Effector memory CD4-positive, alpha-beta T cell (primary cell): ENCODE measurements around the gene NAA15.
A peak's percentile ranks its signal among the peaks of the same experiment; 100 is the strongest.
"Not testable (repeated sequence)": the region's sequence is repeated elsewhere in the genome, so short reads cannot be mapped to it uniquely, and the experiment has no call there.

Source experiments
- DNase-seq, 3 donors: peaks; one replicate each; pipeline ENCODE4 v3.0.0-alpha.2; 2020
- H3K27ac ChIP-seq: 2 replicates; pipeline ENCODE4 v1.7.0; 2013; ENCODE audit warnings: mild to moderate bottlenecking, low read length, moderate library complexity; ENCODE audit not compliant: insufficient read depth, poor library complexity, severe bottlenecking
- H3K27me3 ChIP-seq: replicated peaks from 2 replicates; pipeline ENCODE4 v1.7.0; 2013; ENCODE audit warnings: mild to moderate bottlenecking, low read length; ENCODE audit not compliant: insufficient read depth, control insufficient read depth, poor library complexity, severe bottlenecking
- H3K36me3 ChIP-seq: 2 replicates; pipeline ENCODE4 v1.7.0; 2013; ENCODE audit warnings: mild to moderate bottlenecking, low read length, moderate library complexity; ENCODE audit not compliant: control insufficient read depth, insufficient read depth
- H3K4me1 ChIP-seq: 2 replicates; pipeline ENCODE4 v1.7.0; 2013; ENCODE audit warnings: low read length, mild to moderate bottlenecking; ENCODE audit not compliant: control insufficient read depth, insufficient read depth, poor library complexity, severe bottlenecking
- H3K4me3 ChIP-seq: 2 replicates; pipeline ENCODE4 v1.7.0; 2013; ENCODE audit warnings: low read length, low read depth, mild to moderate bottlenecking; ENCODE audit not compliant: insufficient read depth, poor library complexity, severe bottlenecking
- H3K9me3 ChIP-seq: 2 replicates; pipeline ENCODE4 v1.7.0; 2013; ENCODE audit warnings: mild to moderate bottlenecking, low read length, moderate library complexity; ENCODE audit not compliant: control insufficient read depth
- total RNA-seq, 3 donors: gene quantifications; one replicate each; lab custom pipeline; 2026; lab: John Stamatoyannopoulos, UW

The NAA15 gene
- total RNA-seq, result 81.2 to 97.0 (median 90.4) reads per million in 3 donors

DNA sequence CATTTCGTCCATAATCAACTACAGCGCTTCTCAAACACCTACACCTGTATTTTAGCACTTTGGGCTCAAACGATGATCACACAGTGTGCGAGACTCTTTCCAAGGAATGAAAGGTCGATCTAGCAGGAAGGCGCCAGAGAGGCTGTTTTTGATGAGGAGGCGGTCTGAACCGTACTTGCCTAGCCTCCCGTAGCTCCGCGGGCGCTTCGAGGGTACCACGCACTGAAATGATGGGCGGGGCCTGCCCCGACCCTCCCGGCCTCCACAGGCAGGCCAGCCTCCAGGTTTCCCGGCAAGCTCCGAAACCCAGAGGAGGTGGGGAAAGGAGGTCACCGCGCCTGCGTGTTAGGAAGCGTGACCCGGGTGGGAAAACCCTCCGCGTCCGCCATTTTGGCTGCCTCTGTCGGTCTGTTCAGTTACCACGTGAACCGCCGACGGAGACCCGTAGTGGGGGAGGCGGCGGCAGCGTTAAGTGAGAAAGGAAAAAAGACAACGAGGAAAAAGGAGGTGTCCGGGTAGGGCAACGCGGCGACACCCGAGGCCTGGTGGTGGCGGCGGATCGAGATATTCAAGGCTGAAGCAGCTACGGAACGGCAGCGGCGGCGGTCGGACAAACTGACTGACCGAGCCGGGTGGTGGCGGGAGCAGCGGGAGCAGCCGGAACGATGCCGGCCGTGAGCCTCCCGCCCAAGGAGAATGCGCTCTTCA, at the start of gene NAA15:
Gene NAA15, plus strand, starts transcription at position 393 of the 708 bp plus-strand sequence. Its CDS starts 273 bp downstream, at position 666.
- Histone ChIP-seq H3K4me3 (peak within 1 kb of the TSS; percentile 91), H3K27ac (peak within 1 kb of the TSS; percentile 96), H3K27me3 (no peaks in the 10 kb centered on the region), H3K4me1 (peaks cover 6% of the 10 kb centered on the region), H3K36me3 (no peaks in the 10 kb centered on the region), H3K9me3 (no peaks in the 10 kb centered on the region)
- peak; percentile 96 to 97 (median 97) for DNase-seq

- no peak overlapping the region for H3K4me3 ChIP-seq
- no peak overlapping the region for H3K27ac ChIP-seq
- no peaks in the 10 kb centered on the region for H3K27me3 ChIP-seq
- no peaks in the 10 kb centered on the region for H3K9me3 ChIP-seq
- DNase-seq, result no peak
- no peaks in the 10 kb centered on the region for H3K4me1 ChIP-seq
- no peaks in the 10 kb centered on the region for H3K36me3 ChIP-seq
Observed at GRCh38 chr4:139253046-139253445, 48.3 kb upstream of the NAA15 start.

DNA sequence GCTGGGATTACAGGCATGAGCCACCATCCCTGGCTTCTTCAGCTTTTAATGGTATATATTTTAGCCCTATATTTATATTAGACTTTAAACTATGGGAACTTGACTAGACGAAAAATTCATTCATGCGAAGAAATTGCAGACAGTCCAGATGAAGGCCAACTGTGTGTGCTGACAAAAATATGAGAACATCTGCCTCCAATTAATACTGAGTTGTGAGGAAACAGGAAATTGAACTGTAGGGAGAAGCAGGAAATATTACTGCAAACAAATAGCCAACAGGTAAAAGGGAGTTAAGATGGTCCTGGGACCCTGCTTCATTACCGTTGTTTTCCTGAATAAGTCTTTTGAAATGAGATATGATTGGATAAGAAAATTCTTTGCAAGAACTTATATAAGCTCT, 47.6 kb upstream of the NAA15 start:
- DNase-seq, result no peak
- Histone ChIP-seq H3K36me3 (no peaks in the 10 kb centered on the region), H3K27ac (no peak overlapping the region)

GRCh38 chr4:139255581-139255980, 45.7 kb upstream of the NAA15 start:
- H3K9me3 ChIP-seq, H3K4me1 ChIP-seq, H3K4me3 ChIP-seq, H3K27me3 ChIP-seq, DNase-seq, H3K27ac ChIP-seq, H3K36me3 ChIP-seq: not testable (repeated sequence)

More for the DNA sequence above, 47.6 kb upstream of the NAA15 start:
- Histone ChIP-seq H3K9me3 (no peaks in the 10 kb centered on the region), H3K4me1 (no peaks in the 10 kb centered on the region), H3K27me3 (no peaks in the 10 kb centered on the region), H3K4me3 (no peak overlapping the region)

DNA sequence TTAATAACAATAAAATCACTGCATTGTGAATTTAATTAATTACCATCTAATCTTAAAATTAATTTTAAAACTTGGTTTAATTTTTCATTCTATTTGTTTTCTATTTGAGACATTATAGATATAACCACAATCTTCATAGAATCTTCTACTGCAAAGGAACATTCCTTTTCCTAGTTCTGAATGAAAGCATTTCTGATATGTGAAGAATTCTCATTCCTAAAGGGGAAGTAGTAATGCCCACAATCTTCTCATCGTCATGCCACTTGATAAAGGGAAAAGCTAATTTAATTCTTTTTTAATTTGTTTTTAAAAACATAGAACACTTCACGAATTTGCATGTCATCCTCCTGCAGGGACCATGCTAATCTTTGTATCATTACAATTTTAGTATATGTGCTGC, 45.0 kb upstream of the NAA15 start:
- H3K4me3 ChIP-seq, result no peak overlapping the region
- no peak for DNase-seq
- H3K9me3 ChIP-seq, result no peaks in the 10 kb centered on the region
- no peaks in the 10 kb centered on the region for H3K36me3 ChIP-seq
- no peaks in the 10 kb centered on the region for H3K27me3 ChIP-seq
- no peak overlapping the region for H3K27ac ChIP-seq
- no peaks in the 10 kb centered on the region for H3K4me1 ChIP-seq

DNA sequence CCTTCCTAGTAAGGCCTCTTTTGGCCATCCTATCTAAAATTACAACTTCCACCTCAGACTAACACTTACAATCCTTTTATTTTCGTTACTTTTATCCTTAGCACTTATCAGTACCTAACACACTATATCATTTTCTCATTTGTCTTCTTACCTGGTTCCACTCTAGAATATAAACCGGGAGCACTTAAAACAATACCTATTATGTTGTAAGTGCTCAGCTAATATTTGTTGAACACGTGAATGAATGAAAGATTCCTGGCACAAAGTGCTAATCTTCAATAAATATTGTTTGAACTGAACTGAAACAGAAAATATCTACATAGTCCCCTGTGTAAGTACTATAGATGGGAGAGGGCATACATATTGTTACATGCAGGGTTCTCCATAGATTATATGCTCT, 35.7 kb upstream of the NAA15 start:
- no peak for DNase-seq
- H3K36me3 ChIP-seq, result no peaks in the 10 kb centered on the region
- no peaks in the 10 kb centered on the region for H3K4me1 ChIP-seq
- no peak overlapping the region for H3K27ac ChIP-seq
- H3K27me3 ChIP-seq, result no peaks in the 10 kb centered on the region
- H3K9me3 ChIP-seq, result no peaks in the 10 kb centered on the region
- no peak overlapping the region for H3K4me3 ChIP-seq

DNA sequence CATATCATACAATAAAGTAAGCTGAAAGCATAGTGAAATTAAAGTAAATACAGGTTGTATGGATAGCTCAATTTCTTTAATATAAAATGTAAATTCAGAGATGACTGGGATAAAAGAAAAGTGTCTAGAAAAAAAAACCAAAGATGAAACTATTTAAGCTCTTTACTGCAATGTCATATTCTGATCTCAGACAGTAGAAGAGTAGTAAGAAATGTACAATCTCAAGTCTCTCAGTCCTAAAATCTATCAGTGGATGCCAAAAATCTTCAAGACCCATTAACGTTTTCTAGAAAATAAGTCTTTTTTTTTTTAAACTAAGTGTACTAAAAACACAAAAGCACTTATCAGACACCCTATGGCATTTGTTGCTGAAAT, 35.1 kb upstream of the NAA15 start:
- no peaks in the 10 kb centered on the region for H3K9me3 ChIP-seq
- no peaks in the 10 kb centered on the region for H3K4me1 ChIP-seq
- peak overlapping the region; percentile 40 for H3K4me3 ChIP-seq
- H3K27me3 ChIP-seq, result no peaks in the 10 kb centered on the region
- DNase-seq, result no peak
- peak overlapping the region; percentile 43 for H3K27ac ChIP-seq
- H3K36me3 ChIP-seq, result no peaks in the 10 kb centered on the region

GRCh38 chr4:139266583-139267257, 34.6 kb upstream of the NAA15 start:
- Histone ChIP-seq H3K27ac (peak overlapping the region; percentile 43), H3K4me3 (peak overlapping the region; percentile 40), H3K27me3 (no peaks in the 10 kb centered on the region), H3K36me3 (no peaks in the 10 kb centered on the region), H3K9me3 (no peaks in the 10 kb centered on the region), H3K4me1 (no peaks in the 10 kb centered on the region)
- peak; percentile 59 to 64 (median 63) for DNase-seq

GRCh38 chr4:139267301-139267700, 34.0 kb upstream of the NAA15 start:
- H3K4me3 ChIP-seq, result peak overlapping the region; percentile 40
- H3K27ac ChIP-seq, result peak overlapping the region; percentile 43
- no peak for DNase-seq

GRCh38 chr4:139273835-139274234, 27.5 kb upstream of the NAA15 start:
- H3K36me3 ChIP-seq, result no peaks in the 10 kb centered on the region
- DNase-seq, result no peak
- peaks cover 16% of the 10 kb centered on the region for H3K27me3 ChIP-seq
- no peaks in the 10 kb centered on the region for H3K9me3 ChIP-seq
- peaks cover 2% of the 10 kb centered on the region for H3K4me1 ChIP-seq
- no peak overlapping the region for H3K27ac ChIP-seq
- H3K4me3 ChIP-seq, result no peak overlapping the region

More at GRCh38 chr4:139267301-139267700, 34.0 kb upstream of the NAA15 start:
- no peaks in the 10 kb centered on the region for H3K36me3 ChIP-seq
- no peaks in the 10 kb centered on the region for H3K4me1 ChIP-seq
- no peaks in the 10 kb centered on the region for H3K9me3 ChIP-seq
- no peaks in the 10 kb centered on the region for H3K27me3 ChIP-seq
